ENCODE data around the gene PFDN4.

PFDN4 gene

DNA sequence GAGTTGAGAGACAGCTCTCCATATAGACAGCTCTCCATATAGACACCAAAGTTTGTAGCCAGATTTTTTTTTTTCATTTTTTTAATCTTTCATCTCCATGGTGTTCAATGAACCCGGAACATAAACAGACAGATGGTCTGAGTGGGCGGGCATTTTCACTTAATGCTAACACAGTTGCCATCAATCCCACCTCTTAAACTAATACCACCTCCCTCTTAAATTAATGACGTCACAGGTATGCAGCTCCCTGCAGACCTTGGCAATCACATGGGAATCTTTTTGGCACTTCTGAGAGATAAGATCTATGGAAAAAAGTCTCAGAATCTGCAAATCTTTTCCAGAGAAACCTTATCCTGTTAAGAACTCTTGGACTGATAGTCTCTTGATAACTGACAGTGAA is 43.2 kb downstream of the PFDN4 start:
- Histone ChIP-seq H2AFZ (no peak overlapping the region), H3K4me2 (ENCODE audit: low read length) (no peak overlapping the region), H3K36me3 (ENCODE audit: control insufficient read depth, insufficient read depth, low read length) (no peaks in the 10 kb centered on the region), H3K9ac (no peak overlapping the region), H3K4me3 (ENCODE audit: low read depth, low read length) (no peak overlapping the region), H3K27ac (no peak overlapping the region), H3K9me3 (ENCODE audit: control insufficient read depth, low read length) (no peaks in the 10 kb centered on the region), H3K79me2 (no peaks in the 10 kb centered on the region), H3K4me1 (no peaks in the 10 kb centered on the region), H3K27me3 (ENCODE audit: control insufficient read depth, insufficient read depth, low read length) (no peaks in the 10 kb centered on the region)
- TF ChIP-seq, protein P1, sequence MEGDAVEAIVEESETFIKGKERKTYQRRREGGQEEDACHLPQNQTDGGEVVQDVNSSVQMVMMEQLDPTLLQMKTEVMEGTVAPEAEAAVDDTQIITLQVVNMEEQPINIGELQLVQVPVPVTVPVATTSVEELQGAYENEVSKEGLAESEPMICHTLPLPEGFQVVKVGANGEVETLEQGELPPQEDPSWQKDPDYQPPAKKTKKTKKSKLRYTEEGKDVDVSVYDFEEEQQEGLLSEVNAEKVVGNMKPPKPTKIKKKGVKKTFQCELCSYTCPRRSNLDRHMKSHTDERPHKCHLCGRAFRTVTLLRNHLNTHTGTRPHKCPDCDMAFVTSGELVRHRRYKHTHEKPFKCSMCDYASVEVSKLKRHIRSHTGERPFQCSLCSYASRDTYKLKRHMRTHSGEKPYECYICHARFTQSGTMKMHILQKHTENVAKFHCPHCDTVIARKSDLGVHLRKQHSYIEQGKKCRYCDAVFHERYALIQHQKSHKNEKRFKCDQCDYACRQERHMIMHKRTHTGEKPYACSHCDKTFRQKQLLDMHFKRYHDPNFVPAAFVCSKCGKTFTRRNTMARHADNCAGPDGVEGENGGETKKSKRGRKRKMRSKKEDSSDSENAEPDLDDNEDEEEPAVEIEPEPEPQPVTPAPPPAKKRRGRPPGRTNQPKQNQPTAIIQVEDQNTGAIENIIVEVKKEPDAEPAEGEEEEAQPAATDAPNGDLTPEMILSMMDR (IDR thresholded peaks at IDR 0.05) = no peak

DNA sequence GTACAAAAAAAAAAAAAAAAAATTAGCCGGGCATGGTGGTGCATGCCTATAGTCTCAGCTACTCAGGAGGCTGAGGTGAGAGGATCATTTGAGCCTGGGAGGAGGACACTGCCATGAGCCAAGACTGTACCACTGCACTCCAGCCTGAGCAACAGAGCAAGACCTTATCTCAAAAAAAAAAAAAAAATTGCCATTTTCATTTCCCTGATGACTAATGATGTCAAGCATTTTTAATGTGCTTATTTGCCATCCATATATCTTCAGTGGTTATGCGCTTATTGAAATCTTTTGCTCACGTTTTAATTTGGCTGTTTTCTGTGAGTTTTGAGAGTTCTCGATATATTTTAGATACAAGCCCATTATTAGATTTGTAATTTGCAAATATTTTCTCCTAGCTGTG is 46.7 kb downstream of the PFDN4 start:
- Histone ChIP-seq H3K4me2 (ENCODE audit: low read length) (no peak overlapping the region), H3K4me3 (ENCODE audit: low read depth, low read length) (no peak overlapping the region), H3K4me1 (no peaks in the 10 kb centered on the region), H2AFZ (no peak overlapping the region), H3K79me2 (no peaks in the 10 kb centered on the region), H3K27me3 (ENCODE audit: control insufficient read depth, insufficient read depth, low read length) (no peaks in the 10 kb centered on the region), H3K9me3 (ENCODE audit: control insufficient read depth, low read length) (no peaks in the 10 kb centered on the region), H3K9ac (no peak overlapping the region), H3K36me3 (ENCODE audit: control insufficient read depth, insufficient read depth, low read length) (no peaks in the 10 kb centered on the region), H3K27ac (no peak overlapping the region)
- TF ChIP-seq, protein P1 (IDR thresholded peaks at IDR 0.05) = no peak

DNA sequence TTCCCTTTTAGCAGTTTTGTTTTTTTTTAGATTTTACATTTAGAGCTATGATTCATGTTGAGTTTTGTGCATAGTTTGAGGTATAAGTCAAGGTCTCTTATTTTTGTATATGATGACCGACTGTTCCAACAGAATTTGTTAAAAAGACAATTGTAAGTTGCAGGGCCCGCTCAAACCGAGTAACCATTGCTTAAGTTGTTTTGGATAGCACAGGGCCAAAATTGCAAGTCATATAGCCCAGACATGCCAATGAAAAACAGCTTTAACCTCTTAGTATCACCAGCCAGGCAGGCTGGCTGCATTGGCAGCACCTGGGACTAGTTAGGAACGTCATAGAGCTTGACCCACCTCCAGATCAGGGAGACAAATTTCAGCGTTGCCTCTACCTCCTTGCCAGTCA is 47.3 kb downstream of the PFDN4 start:
- Histone ChIP-seq H3K9me3 (ENCODE audit: control insufficient read depth, low read length) (no peaks in the 10 kb centered on the region), H2AFZ (no peak overlapping the region), H3K4me1 (no peaks in the 10 kb centered on the region), H3K4me2 (ENCODE audit: low read length) (no peak overlapping the region), H3K9ac (no peak overlapping the region), H3K4me3 (ENCODE audit: low read depth, low read length) (no peak overlapping the region), H3K27ac (no peak overlapping the region), H3K79me2 (no peaks in the 10 kb centered on the region), H3K27me3 (ENCODE audit: control insufficient read depth, insufficient read depth, low read length) (no peaks in the 10 kb centered on the region), H3K36me3 (ENCODE audit: control insufficient read depth, insufficient read depth, low read length) (no peaks in the 10 kb centered on the region)
- TF ChIP-seq, protein P1 (IDR thresholded peaks at IDR 0.05) = no peak

DNA sequence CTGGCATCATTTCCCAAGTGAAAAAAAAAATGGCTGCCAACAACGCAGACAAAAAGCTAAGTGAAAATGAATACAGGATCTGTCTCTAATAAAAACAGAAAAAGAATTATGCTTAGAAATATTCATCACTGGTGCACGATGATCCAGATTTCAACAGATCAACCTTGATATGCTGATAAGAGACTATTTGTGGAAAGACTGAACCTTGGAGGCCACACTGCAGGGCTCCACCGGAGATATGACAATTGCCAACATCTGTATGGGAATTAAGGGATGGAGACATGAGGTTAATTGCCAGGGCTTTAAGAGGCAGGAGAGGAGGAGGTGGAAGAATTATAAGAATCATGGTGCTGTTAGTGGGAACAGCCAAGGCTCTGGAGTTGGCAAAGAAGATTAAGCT is 48.3 kb downstream of the PFDN4 start:
- Histone ChIP-seq H3K4me3 (ENCODE audit: low read depth, low read length) (no peak overlapping the region), H2AFZ (no peak overlapping the region), H3K27me3 (ENCODE audit: control insufficient read depth, insufficient read depth, low read length) (no peaks in the 10 kb centered on the region), H3K4me2 (ENCODE audit: low read length) (no peak overlapping the region), H3K79me2 (no peaks in the 10 kb centered on the region), H3K27ac (no peak overlapping the region), H3K9me3 (ENCODE audit: control insufficient read depth, low read length) (no peaks in the 10 kb centered on the region), H3K4me1 (no peaks in the 10 kb centered on the region), H3K36me3 (ENCODE audit: control insufficient read depth, insufficient read depth, low read length) (no peaks in the 10 kb centered on the region), H3K9ac (no peak overlapping the region)
- TF ChIP-seq, protein P1 (IDR thresholded peaks at IDR 0.05) = no peak

DNA sequence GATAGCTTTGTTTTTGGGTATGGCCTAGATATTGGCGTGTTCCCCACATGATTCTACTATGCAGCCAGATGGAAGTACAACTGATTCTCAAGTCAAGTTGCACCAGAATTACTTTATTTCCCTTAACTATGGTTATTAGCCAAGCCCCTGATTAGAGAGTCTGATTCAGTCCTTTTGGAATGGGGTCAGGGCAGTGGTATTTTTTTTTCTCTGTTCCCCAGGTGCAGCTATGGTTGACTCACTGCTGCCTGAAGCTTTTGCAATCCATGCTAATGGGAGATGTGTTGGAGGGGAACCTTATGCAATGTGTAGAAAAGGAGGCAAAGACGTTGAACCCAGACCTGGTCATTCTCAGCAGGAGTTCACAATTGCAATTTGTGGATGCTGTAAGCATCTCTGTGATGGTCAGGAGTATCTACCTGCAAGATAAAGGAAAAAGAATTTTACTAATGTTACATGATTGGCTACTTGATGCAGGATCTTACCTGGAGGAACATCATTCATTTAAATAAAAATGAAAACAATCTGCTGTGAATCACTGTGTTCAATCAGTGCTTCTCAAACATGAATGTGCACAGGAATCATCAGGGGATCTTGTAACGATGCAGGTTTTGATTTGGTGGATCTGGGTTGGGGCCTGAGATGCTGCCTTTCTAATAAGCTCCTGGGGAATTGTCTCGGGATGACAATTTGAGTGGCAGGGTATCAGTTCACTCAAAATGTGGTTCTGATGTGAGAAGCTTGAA is 49.4 kb downstream of the PFDN4 start:
- no peaks in the 10 kb centered on the region for H3K79me2 ChIP-seq
- no peaks in the 10 kb centered on the region for H3K4me1 ChIP-seq
- no peaks in the 10 kb centered on the region for H3K36me3 ChIP-seq (ENCODE audit: control insufficient read depth, insufficient read depth, low read length)
- TF ChIP-seq, protein P1 (IDR thresholded peaks at IDR 0.05) = no peak
- H2AFZ ChIP-seq = no peak overlapping the region
- H3K27me3 ChIP-seq (ENCODE audit: control insufficient read depth, insufficient read depth, low read length) = no peaks in the 10 kb centered on the region
- no peak overlapping the region for H3K27ac ChIP-seq
- H3K4me3 ChIP-seq (ENCODE audit: low read depth, low read length) = no peak overlapping the region
- no peak overlapping the region for H3K4me2 ChIP-seq (ENCODE audit: low read length)
- H3K9ac ChIP-seq = no peak overlapping the region
- H3K9me3 ChIP-seq (ENCODE audit: control insufficient read depth, low read length) = no peaks in the 10 kb centered on the region
